ENCODE data around the gene ZNF772. TPM values are rescaled to one million over a fixed set of nuclear protein-coding genes. Genes with fewer than 3 reads are reported as not detected.
"Not testable (repeated sequence)": the region's sequence is repeated elsewhere in the genome, so short reads cannot be mapped to it uniquely, and the experiment has no call there.

ZNF772 gene
- 10 to 100 TPM in 3 of 4 donors, 1 to 10 TPM in 1; 9.8 to 23.2 (median 22.3) TPM for polyA plus RNA-seq (ENCODE audit: insufficient read length in 4 of 4)

DNA sequence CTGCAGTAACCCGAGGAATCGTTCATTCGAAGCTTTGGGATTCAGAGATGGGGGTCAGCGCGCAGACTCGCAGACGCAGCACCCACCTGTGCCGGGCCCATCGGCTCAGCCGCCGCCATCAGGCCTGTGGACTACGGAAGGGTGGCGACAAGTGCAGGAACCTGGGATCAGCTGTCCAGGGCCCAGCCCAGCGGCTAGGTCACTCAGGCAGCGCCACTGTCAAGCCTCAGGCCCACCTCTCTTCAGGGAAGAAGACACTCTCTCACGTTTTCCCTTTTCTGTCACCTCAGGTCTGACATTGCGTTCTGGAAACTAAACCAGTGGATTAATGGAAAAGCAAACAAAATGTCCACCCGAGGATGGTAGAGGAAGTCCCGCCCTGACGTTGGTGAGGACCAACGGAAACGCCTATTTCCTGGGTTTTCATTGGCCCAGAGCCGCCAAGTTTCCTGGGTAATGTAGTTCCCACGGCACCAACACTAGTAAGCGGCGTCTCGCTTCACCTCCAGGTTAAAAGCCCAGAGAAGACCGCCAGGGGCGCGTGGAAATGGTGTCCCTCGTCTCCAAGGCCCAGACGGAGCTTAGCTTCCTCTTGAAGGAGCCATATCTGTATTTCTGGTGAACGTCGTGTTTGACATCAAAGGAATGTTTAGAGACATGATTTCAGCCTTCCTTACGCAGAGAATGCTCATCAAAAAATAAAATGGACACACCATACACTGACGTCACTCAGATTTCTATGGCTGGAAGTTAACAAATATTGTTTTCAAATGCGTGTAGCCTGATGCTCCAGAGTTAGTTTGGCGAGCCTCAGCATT lies at the start of gene ZNF772:
TSS of gene ZNF772 (minus strand) at position 376 of the 818 bp plus-strand sequence. CDS start at position 119, 257 bp downstream.
- DNase-seq (ENCODE audit: low read depth in 4 of 4, low spot score in 3 of 4) = peak; percentile 87 to 94 (median 90)

DNA sequence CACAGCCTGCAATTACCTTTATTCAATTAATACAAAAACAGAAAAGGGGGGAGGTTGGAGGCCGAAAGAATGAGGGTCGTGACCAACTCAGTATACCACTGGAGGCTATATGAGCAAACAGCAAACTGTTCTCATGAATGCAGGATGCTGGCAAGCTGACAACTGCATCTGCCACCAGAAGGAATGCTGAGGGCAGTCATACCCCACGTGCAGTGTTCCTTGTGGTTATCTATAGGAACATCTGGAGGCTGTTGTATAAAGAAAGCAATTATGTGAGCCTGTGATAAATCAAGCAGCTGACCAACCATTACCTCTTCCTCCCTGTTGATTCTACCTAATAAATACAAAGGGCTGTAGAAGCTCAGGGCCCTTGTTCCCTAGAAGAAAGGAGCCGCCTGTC lies 40.7 kb upstream of the ZNF772 start:
- DNase-seq (ENCODE audit: low read depth in 4 of 4, low spot score in 3 of 4) = not testable (repeated sequence)

DNA sequence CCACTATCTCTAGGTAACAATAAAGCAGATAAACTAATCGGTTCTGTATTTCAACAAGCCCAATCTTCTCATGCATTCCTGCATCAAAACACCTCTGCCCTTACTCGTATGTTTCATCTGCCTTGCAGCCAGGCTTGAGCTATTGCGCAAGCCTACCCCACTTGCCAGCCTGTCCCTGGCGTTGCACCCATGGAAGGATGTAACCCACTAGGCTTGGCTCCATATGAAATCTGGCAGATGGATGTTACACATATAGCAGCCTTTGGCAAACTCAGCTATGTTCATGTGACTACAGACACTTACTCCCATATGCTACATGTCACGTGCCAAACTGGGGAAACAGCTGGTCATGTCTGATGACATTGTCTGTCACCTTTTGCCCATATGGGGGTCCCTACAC lies 37.9 kb upstream of the ZNF772 start:
- DNase-seq (ENCODE audit: low read depth in 4 of 4, low spot score in 3 of 4) = no peak

DNA sequence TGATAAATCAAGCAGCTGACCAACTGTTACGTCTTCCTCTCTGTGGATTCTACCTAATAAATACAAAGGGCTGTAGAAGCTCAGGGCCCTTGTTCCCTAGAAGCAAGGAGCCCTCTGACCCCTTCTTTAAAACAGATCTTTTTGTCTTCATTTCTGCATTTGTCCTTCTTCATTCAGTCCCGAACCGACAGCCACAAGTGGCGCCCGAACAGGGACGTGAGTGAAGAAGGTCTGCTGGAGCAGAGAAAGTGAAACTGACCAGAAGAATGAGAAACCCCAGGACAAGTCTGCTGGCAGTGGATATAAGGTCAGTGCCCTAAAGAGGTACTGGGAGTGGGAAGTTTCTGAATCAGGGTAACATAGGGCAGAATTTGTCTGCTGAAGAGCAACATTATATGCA lies 35.5 kb upstream of the ZNF772 start:
- DNase-seq (ENCODE audit: low read depth in 4 of 4, low spot score in 3 of 4) = no peak

DNA sequence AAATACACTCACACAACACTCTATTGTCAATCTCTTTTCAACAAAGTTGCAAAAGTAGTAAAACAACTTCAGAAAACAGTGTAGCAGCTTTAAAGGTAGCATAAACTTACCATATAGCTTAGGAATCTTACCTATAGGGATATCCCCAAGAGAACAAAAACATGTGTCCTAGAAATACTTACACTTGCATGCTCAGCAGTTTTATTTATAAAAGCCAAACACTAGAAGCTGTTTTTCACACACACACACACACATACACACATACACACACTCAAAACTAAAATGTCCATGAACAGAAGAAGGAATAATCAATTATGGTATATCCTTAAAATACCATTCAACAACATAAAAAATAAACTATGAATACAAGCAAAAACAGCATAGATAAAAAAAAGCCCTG lies 34.1 kb upstream of the ZNF772 start:
- DNase-seq (ENCODE audit: low read depth in 4 of 4, low spot score in 3 of 4) = no peak

DNA sequence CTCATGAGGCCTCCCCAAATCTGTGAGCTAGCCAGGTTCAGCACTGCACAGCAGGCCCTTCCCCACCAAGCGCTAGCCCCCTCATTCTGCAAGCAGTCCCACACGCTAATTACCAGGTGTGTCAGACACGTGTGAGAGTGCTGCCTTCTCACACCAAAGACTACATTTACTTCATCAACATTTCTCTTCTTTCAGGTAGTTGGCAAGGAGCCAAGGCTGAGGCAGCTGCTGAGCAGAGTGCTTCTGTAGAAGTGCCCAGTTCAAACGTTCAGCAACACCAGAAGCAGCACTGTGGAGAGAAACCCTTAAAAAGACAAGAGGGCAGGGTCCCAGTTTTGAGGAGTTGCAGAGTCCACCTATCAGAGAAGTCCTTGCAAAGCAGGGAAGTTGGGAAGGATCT lies 28.8 kb upstream of the ZNF772 start:
- no peak for DNase-seq (ENCODE audit: low read depth in 4 of 4, low spot score in 3 of 4)

DNA sequence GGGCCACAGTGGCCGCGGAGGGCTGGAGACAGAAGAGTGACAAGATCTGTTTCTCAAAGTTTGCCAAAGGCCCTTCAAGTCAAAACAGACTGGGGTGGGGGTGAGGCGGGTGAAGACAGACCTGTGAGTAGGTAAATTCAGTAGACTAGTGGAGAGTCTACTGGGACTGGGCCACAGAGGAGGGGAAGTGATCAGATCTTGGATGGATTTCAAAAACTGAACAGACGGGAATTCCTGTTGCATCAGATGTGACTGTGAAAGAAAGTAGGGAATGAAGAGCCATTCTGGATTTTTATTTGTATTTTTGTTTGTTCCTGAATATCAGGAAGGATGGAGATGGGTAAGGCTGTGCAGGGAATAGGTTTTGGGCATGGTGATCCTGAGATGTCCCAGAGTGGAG lies 23.0 kb upstream of the ZNF772 start:
- not testable (repeated sequence) for DNase-seq (ENCODE audit: low read depth in 4 of 4, low spot score in 3 of 4)

DNA sequence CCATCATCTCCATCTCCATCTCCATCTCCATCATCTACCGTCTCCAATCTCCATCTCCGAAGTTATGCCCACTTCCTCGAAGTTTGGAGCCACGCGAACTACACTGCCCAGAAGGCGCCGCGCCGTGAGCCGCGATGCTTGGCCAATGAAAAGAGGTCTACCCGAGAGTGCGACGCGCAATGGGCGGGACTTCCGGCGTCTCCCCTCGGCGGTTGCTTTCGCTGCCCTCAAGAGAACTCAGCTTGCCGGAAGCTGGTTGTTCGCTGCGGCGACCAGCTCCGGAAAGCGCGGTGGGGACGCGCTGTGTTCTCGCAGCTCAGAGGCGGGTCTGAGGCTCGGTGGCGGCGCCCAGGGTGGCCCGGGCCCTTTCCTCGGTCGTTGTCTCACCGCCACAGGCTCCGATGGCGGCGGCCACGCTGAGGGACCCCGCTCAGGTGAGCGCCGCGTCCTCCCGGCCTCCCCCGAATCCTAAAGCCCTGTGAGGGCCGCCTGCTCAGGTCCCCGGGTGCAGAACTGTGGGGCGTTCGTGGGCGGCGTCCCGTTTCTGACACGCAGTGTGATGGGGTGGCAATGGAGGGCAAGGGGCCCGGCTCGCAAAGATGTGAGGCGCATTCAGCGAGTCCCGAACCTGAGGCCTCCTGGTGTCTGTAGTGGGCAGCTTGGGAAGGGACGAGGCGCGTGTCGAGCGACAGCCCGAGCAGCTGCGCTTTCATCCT lies 22.5 kb upstream of the ZNF772 start, which contains the start of gene ZNF773:
TSS of gene ZNF773 (plus strand) at position 259 of the 716 bp plus-strand sequence. CDS start at position 402, 143 bp downstream.
- DNase-seq (ENCODE audit: low read depth in 4 of 4, low spot score in 3 of 4) = peak; percentile 83 to 92 (median 88)

DNA sequence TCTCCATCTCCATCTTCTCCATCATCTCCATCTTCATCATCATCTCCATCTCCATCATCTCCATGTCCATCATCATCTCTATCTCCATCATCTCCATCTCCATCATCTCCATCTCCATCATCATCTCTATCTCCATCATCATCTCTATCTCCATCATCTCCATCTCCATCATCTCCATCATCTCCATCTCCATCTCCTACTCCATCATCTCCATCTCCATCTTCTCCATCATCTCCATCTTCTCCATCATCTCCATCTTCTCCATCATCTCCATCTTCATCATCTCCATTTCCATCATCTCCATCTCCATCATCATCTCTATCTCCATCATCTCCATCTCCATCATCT lies 21.9 kb upstream of the ZNF772 start:
- DNase-seq (ENCODE audit: low read depth in 4 of 4, low spot score in 3 of 4) = not testable (repeated sequence)

DNA sequence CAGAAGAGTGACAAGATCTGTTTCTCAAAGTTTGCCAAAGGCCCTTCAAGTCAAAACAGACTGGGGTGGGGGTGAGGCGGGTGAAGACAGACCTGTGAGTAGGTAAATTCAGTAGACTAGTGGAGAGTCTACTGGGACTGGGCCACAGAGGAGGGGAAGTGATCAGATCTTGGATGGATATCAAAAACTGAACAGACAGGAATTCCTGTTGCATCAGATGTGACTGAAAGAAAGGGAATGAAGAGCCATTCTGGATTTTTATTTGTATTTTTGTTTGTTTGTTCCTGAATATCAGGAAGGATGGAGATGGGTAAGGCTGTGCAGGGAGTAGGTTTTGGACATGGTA lies 10.9 kb upstream of the ZNF772 start:
- not testable (repeated sequence) for DNase-seq (ENCODE audit: low read depth in 4 of 4, low spot score in 3 of 4)

DNA sequence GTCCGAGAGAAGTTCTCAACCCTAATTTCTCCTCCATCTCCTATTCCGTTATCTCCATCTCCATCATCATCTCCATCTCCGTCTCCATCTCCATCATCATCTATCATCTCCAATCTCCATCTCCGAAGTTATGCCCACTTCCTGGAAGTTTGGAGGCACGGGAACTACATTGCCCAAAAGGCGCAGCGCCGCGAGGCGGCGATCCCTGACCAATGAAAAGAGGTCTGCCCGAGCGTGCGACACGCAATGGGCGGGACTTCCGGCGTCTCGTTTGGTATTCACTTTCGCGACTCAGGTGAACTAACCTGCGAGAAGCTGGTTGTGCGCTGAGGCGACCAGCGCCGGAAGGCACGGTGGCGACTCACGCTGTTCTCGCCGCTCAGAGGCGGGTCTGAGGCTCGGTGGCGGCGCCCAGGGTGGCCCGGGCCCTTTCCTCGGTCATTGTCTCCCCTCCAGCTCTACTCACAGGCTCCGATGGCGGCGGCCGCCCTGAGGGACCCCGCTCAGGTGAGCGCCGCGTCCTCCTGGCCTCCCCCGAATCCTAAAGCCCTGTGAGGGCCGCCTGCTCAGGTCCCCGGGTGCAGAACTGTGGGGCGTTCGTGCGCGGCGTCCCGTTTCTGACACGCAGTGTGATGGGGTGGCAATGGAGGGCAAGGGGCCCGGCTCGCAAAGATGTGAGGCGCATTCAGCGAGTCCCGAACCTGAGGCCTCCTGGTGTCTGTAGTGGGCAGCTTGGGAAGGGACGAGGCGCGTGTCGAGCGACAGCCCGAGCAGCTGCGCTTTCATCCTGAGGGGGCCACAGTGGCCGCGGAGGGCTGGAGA lies 10.3 kb upstream of the ZNF772 start, which contains the start of gene ZNF419:
TSS of gene ZNF419 (plus strand) at position 274 of the 822 bp plus-strand sequence. CDS start at position 475, 201 bp downstream.
- peak; percentile 81 to 88 (median 85) for DNase-seq (ENCODE audit: low read depth in 4 of 4, low spot score in 3 of 4)

DNA sequence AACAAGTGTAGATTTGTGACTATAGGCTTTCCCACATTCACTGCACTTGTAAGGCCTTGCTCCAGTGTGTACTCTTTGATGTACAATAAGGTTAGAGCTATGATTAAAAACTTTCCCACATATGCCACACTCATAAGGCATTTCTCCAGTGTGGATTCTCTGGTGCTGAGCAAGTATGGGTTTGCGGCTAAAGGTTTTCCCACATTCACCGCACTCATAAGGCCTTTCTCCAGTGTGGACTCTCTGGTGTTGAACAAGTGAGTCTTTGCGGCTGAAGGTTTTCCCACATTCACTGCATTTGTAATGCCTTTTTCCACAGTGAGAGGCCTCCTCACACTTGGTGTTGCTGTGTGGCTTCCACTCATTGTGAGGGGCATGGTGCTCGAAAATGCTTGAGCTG lies 3.7 kb downstream of the ZNF772 start:
- DNase-seq (ENCODE audit: low read depth in 4 of 4, low spot score in 3 of 4) = no peak

DNA sequence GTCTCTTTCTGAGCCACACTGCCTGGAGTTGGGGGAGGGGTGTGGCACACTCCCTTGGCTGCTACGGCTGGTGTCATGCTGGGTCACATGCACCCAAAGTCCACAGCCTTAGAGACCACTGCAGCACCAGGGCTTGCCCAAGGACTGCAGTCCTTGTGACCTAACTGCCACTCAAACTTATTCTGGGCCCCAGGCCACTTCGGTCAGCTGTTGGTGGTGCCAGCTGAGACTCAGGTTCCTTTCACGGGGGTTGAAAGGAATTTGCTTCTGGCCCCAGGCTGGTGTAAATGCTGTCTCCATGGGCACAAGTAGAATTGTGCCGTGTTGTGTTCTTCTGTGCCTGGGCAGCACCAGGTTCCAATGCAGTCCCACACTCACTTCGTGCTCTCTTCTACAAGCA lies 10.9 kb downstream of the ZNF772 start:
- no peak for DNase-seq (ENCODE audit: low read depth in 4 of 4, low spot score in 3 of 4)

DNA sequence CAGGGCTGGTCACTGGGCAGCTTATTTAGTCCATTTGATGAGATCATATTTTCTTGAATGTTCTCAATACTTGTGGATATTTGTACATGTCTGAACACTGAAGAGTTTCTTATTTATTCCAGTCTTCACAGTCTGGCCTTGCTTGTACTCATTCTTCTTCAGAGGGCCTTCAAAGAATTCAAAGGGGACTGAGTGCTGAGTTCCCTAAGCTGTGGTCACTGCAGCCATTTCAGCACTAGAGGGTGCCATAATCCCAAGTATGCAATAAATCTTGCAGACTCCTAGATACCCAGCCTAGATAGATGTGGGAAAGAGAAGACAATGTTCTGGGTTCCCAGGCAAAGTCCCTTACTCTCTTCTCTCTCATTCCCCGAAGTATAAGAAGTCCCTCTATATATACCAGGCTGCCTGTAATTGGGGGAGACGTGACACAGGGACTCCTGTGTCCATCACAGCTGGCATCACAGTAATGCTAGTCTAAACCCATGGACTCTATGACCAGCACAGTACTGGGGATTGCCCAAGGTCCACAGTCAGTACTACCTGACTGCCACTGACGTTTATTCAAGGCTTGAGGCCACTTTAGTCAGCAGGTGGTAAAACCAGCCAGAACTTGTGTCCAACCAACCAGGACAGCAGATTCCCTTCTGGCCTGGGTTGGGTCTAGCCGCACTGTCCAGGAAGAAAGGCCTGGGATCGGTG lies 11.5 kb downstream of the ZNF772 start:
- no peak for DNase-seq (ENCODE audit: low read depth in 4 of 4, low spot score in 3 of 4)

DNA sequence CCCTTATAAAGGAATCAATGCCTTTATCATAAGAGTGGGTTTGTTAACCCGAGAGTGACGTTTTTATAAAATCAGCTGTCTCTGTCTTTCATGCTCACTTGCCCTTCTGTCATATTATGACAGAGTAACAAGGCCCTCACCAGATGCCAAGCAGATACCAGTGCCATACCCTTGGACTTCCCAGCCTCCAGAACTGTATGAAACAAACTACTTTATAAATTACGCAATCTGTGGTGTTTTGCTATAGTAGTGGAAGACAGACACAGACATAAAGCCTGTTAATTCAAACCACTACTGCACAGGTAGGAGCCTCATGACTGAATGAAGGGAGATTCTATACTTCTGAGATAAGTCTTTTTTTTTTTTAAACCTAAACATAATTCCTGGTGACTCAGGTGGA lies 25.1 kb downstream of the ZNF772 start:
- no peak for DNase-seq (ENCODE audit: low read depth in 4 of 4, low spot score in 3 of 4)

DNA sequence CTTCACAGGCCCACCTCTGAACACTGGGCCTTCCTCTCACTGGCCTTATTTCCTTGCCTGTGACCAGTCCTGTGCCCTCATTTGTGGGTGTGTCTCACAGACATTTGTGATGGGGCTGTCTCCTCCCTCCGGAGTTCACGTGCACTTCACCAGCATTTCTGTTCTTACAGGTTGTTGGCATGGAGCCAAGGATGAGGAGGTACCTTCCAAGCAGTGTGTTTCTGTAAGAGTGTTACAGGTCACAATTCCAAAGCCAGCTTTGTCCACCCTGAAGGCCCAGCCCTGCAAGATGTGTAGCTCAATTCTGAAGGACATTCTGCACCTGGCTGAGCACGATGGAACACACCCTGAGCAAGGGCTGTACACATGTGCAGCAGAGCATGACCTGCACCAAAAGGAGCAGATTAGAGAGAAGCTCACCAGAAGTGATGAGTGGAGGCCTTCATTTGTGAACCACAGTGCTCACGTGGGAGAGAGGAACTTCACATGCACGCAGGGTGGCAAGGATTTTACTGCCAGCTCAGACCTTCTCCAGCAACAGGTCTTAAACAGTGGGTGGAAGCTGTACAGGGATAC lies 34.2 kb downstream of the ZNF772 start:
- DNase-seq (ENCODE audit: low read depth in 4 of 4, low spot score in 3 of 4) = no peak

DNA sequence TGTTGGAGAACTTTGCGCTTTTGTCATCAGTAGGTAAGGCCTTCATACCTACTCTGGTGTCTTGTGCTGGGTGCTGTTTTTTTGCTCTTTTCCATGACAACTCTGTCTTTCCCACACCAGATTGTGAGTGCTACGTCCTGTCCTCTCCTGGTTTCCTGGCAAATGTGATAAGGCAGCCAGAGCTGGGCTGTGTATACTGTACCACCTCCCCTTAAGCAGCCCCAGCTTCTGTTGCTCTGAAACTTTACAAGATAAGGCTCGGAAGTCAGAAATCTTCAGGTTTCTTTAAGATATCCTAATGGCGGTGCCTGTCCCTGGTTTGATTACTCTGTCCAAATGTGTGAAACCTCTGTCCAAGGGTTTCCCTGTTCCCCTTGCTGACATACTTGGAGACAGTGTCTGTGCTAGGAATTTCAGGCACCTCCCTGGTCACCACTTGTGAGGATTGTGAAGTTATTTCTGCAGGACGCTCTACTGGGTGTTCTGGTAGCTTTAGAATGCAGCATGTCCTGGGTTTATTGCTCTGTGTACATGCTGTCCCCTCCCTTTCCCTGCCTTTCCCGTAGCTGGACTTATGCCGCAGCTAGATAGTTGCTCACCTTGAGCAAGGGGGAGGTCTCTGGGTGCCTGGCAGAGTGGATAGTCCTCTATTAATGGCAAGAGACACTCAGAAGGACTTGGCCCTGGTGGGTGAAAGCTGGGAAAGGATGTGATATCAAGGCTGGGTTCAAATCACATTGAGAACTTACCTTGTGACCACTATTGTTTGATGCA lies 35.2 kb downstream of the ZNF772 start:
- DNase-seq (ENCODE audit: low read depth in 4 of 4, low spot score in 3 of 4) = no peak

DNA sequence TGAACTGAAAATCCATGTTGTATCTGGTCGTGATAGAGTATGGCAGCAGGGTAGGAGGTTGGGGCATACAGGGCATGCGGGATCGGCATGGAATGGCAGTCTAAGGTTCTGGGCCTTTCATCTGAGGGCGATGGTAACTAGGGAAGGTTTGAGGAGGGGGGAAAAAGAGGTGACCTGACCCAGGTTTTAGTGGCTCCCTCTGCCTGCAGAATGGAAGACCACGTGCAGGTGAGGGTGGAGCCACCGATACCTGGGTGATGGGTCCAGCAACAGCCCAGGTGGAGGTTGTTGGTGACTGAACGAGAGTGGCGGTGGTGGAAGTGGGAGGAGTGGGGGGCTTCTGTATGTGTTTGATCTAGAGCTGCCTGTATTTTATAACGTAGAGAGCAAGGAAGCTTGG lies 38.4 kb downstream of the ZNF772 start:
- no peak for DNase-seq (ENCODE audit: low read depth in 4 of 4, low spot score in 3 of 4)

DNA sequence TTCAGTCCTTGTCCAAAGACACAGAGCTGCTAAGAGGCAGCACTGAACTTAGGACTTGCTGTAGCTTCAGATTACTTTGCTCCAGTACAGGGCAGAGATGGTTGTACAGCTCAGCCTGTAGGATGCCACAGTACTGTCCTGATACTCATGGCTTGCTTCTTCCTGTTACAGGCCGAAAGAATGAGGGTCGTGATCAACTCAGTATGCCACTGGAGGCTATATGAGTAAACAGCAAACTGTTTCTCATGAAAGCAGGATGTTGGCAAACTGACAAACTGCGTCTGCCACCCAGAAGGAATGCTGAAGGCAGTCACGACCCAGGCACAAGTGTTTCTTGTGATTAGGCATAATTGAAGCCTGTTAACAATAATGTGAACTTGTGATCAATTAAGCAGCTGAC lies 39.4 kb downstream of the ZNF772 start:
- no peak for DNase-seq (ENCODE audit: low read depth in 4 of 4, low spot score in 3 of 4)

All from left renal pelvis (tissue), 4 donors.